GM15510 (cell line): ENCODE results near the gene ATOSB.

ENCODE experiments used
- POLR2A ChIP-seq: IDR thresholded peaks from 3 replicates; pipeline ENCODE4 v1.6.1; 2011; ENCODE audit warnings: borderline replicate concordance; ENCODE audit not compliant: insufficient read length; ENCODE audit errors: extremely low read depth

ATOSB gene

DNA sequence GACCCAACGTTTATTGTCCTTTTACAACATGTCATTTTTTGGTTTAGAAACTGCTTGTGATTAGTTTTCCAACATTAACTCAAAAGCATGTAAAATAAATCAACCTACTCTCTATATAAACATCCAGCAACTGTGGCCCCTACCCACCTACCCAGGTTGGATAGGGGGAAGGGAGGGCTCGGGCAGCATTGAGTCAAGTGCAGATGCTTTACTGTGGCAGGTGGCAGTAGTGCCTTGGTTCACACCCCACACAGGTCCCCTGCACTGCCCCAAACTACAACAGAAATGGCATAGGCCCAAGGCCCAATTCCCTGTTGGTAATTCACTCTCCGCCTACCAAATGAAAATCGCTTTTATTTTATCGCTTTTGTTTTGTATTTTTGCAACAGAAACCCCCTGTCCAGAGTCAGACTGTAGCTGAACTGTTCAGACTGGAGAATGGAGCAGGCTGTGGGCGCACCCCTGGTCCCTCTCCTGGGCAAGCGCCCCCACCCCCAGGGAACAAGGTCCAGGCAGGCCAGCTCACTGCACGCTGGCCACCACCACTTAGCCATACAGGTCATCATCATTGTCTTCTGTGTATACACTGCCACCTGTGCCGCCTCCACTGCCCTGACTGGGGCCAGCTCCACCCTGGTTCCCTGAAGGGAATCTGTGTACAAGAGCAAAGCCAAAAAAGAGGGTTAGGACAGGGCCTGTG is 58.9 kb downstream of the ATOSB start:
- no peak for TF ChIP-seq POLR2A

DNA sequence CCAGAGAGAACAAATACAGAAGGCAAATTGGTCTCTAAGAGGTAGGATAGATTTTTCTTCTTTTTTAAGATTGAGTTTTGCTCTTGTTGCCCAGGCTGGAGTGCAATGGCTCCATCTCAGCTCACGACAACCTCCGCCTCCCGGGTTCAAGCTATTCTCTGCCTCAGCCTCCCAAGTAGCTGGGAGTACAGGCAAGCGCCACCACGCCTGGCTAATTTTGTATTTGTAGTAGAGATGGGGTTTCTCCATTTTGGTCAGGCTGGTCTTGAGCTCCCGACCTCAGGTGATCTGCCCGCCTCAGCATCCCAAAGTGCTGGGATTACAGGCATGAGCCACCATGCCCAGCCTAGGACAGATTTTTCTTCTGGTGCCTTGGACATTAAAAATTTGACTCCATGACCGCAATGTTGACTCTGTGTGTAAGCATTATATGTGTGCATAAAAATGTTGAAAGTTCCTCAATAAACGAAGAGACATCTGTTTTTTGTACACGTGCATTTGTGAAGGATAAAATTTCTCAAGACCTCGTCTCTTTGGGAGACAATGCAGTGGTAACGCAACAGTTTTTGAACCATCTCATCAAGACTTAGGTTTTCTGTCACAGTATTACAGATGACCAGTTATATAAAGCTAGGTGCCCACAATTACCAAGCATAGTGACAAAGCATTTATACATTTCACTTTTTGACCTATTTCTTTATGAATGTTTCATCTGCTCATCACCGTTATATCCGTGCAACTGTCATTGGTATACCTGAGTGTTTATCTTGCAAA is 60.6 kb downstream of the ATOSB start:
- no peak for TF ChIP-seq POLR2A

DNA sequence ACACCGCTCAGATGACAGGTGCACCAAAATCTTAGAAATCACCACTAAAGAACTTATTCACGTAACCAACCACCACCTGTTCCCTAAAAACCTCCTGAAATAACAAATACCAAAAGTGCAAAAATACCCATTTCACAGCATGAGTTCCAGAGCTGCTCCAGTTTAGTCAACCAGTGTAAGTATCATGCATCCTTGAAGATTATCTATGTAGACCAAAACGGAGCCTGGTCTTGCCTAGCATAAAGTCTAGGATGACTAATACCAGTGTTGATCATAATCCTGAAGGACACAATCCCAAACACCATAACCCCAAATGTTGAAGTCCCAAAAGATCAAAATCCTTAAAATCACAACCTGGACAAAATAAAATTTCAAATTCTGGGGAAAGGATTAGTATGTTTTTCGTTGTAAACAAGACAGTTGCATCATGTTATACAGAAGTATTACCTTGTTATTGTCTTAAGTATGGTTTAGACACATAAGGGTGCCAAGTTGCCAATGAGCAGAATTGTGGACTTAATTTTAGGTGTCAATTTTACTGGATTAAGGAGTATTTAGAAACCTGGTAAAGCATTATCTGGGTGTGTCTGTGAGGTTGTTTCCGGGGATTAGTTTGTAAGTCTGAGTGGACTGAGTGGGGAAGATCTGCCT is 61.4 kb downstream of the ATOSB start:
- no peak for TF ChIP-seq POLR2A
